ENCODE data around the gene TBL1XR1.

The TBL1XR1 gene

GRCh38 chr3:177065285-177066033, 131.8 kb downstream of the TBL1XR1 start:
- no peak for TF ChIP-seq CTCF (IDR thresholded peaks at IDR 0.05)
- peaks cover 0 to 51% (median 17%) of the 10 kb centered on the region in 4 donors for H3K4me1 ChIP-seq
- no peaks in the 10 kb centered on the region for H3K36me3 ChIP-seq
- H3K27ac ChIP-seq = no peak overlapping the region
- H3K4me3 ChIP-seq = no peak overlapping the region
- no peak for DNase-seq
- no peaks in the 10 kb centered on the region for H3K9me3 ChIP-seq
- H3K27me3 ChIP-seq = no peaks in the 10 kb centered on the region
- intact Hi-C loops (cut with DNase I; ENCODE audit: low total_unique reads) = no loop called here

GRCh38 chr3:177062052-177062732, 135.1 kb downstream of the TBL1XR1 start:
- DNase-seq = no peak
- Histone ChIP-seq H3K36me3 (no peaks in the 10 kb centered on the region), H3K27ac (no peak overlapping the region), H3K9me3 (no peaks in the 10 kb centered on the region), H3K4me1 (peaks cover 0 to 36% (median 16%) of the 10 kb centered on the region in 4 donors), H3K4me3 (no peak overlapping the region), H3K27me3 (no peaks in the 10 kb centered on the region)
- intact Hi-C loops (cut with DNase I; ENCODE audit: low total_unique reads) = no loop called here
- TF ChIP-seq CTCF (IDR thresholded peaks at IDR 0.05) = no peak

- H3K27ac ChIP-seq = no peak overlapping the region
- intact Hi-C loops (cut with DNase I; ENCODE audit: low total_unique reads) = no loop called here
These were observed 135.9 kb downstream of the TBL1XR1 start for GRCh38 chr3:177061369-177061768.

GRCh38 chr3:177060492-177060891, 136.8 kb downstream of the TBL1XR1 start:
- H3K9me3 ChIP-seq = no peaks in the 10 kb centered on the region
- H3K36me3 ChIP-seq = no peaks in the 10 kb centered on the region
- H3K4me1 ChIP-seq = peaks cover 0 to 42% (median 14%) of the 10 kb centered on the region in 4 donors
- H3K27me3 ChIP-seq = no peaks in the 10 kb centered on the region
- H3K27ac ChIP-seq = no peak overlapping the region
- intact Hi-C loops (cut with DNase I; ENCODE audit: low total_unique reads) = no loop called here
- DNase-seq = no peak
- TF ChIP-seq CTCF (IDR thresholded peaks at IDR 0.05) = no peak
- no peak overlapping the region for H3K4me3 ChIP-seq

More at GRCh38 chr3:177061369-177061768, 135.9 kb downstream of the TBL1XR1 start:
- Histone ChIP-seq H3K36me3 (no peaks in the 10 kb centered on the region), H3K9me3 (no peaks in the 10 kb centered on the region), H3K4me3 (no peak overlapping the region), H3K27me3 (no peaks in the 10 kb centered on the region), H3K4me1 (peaks cover 0 to 42% (median 15%) of the 10 kb centered on the region in 4 donors)
- TF ChIP-seq CTCF (IDR thresholded peaks at IDR 0.05) = no peak
- no peak for DNase-seq

GRCh38 chr3:177058648-177059047, 138.6 kb downstream of the TBL1XR1 start:
- no peak for TF ChIP-seq CTCF (IDR thresholded peaks at IDR 0.05)
- H3K36me3 ChIP-seq = no peaks in the 10 kb centered on the region
- DNase-seq = no peak
- H3K4me3 ChIP-seq = no peak overlapping the region
- peaks cover 0 to 45% (median 14%) of the 10 kb centered on the region in 4 donors for H3K4me1 ChIP-seq
- intact Hi-C loops (cut with DNase I; ENCODE audit: low total_unique reads) = loop anchor here (10.0 kb wide), 1 partner anchor 1326 kb away; no protein-coding TSS in a partner anchor
- H3K27ac ChIP-seq = no peak overlapping the region
- H3K27me3 ChIP-seq = no peaks in the 10 kb centered on the region
- H3K9me3 ChIP-seq = no peaks in the 10 kb centered on the region

Data from tibial artery (tissue), 4 donors.